Astrocyte of the hippocampus (primary cell): ENCODE data around the gene TUBG1.
"Not testable (repeated sequence)": the region's sequence is repeated elsewhere in the genome, so short reads cannot be mapped to it uniquely, and the experiment has no call there.

ENCODE experiments used
- DNase-seq: peaks from one replicate; pipeline ENCODE4 v3.0.0; 2011; ENCODE audit warnings: low read depth, low spot score

TUBG1 gene

GRCh38 chr17:42623271-42623670, 13.8 kb downstream of the TUBG1 start:
- DNase-seq, result no peak

- peak; percentile 48 for DNase-seq
Observed at GRCh38 chr17:42623732-42624596, 14.5 kb downstream of the TUBG1 start.

GRCh38 chr17:42627032-42627764, 17.7 kb downstream of the TUBG1 start:
- not testable (repeated sequence) for DNase-seq

- DNase-seq, result no peak
Observed at GRCh38 chr17:42629411-42630009, 20.0 kb downstream of the TUBG1 start.

- DNase-seq, result no peak
Observed at GRCh38 chr17:42632949-42633444, 23.5 kb downstream of the TUBG1 start.

- no peak for DNase-seq
Observed at GRCh38 chr17:42639525-42640113, 30.1 kb downstream of the TUBG1 start.

GRCh38 chr17:42640121-42640520, 30.6 kb downstream of the TUBG1 start:
- DNase-seq, result no peak

- no peak for DNase-seq
Observed at GRCh38 chr17:42642336-42642735, 32.9 kb downstream of the TUBG1 start.

- DNase-seq, result peak; percentile 34
Observed at GRCh38 chr17:42647778-42648177, 38.3 kb downstream of the TUBG1 start.

GRCh38 chr17:42651392-42651791, 41.9 kb downstream of the TUBG1 start:
- DNase-seq, result no peak

- DNase-seq, result peak; percentile 73
Observed at GRCh38 chr17:42653179-42654124, 44.0 kb downstream of the TUBG1 start.

- DNase-seq, result peak; percentile 73
Observed at GRCh38 chr17:42655528-42655927, 46.0 kb downstream of the TUBG1 start.

GRCh38 chr17:42657824-42658588, 48.5 kb downstream of the TUBG1 start:
- DNase-seq, result no peak

GRCh38 chr17:42659079-42659931, 49.8 kb downstream of the TUBG1 start, which contains the start of gene TUBG2:
Gene TUBG2, plus strand, starts transcription at chr17:42659284. Its CDS starts 220 bp downstream, at chr17:42659504.
- peak; percentile 97 for DNase-seq

- DNase-seq, result not testable (repeated sequence)
Observed at GRCh38 chr17:42659932-42660274, 50.4 kb downstream of the TUBG1 start.

- DNase-seq, result peak; percentile 39
Observed at GRCh38 chr17:42660692-42661345, 51.3 kb downstream of the TUBG1 start.
